Measurements from ENCODE around the gene KLK5.

GRCh38 chr19:50922317-50922853 lies 30.5 kb downstream of the KLK5 start:
- no peak for TF ChIP-seq MTA3 (CRISPR knock-in tag; IDR thresholded peaks at IDR 0.05)
- TF ChIP-seq, protein P1, sequence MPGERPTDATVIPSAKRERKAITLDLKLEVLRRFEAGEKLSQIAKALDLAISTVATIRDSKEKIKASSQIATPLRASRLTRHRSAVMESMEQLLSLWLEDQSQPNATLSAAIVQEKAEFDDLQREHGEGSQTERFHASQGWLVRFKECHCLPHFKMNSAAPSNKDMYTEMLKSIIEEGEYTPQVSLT (CRISPR knock-in tag; IDR thresholded peaks at IDR 0.05; ENCODE audit: borderline replicate concordance, low read depth) = no peak
- no peak for TF ChIP-seq NFYB (CRISPR knock-in tag; IDR thresholded peaks at IDR 0.05)
- TF ChIP-seq RXRA (CRISPR knock-in tag; IDR thresholded peaks at IDR 0.05) = no peak
